ENCODE results near the gene MOB1A. TPM values are rescaled to one million over a fixed set of nuclear protein-coding genes. Genes with fewer than 3 reads are reported as not detected.
A peak's percentile ranks its signal among the peaks of the same experiment; 100 is the strongest.

MOB1A gene
- total and polyA plus RNA-seq, 2 of the 8 experiments (the other 6 are each of a cell fraction or from before 2014, with no cell fraction given) = 21.6 to 91.7 TPM

DNA sequence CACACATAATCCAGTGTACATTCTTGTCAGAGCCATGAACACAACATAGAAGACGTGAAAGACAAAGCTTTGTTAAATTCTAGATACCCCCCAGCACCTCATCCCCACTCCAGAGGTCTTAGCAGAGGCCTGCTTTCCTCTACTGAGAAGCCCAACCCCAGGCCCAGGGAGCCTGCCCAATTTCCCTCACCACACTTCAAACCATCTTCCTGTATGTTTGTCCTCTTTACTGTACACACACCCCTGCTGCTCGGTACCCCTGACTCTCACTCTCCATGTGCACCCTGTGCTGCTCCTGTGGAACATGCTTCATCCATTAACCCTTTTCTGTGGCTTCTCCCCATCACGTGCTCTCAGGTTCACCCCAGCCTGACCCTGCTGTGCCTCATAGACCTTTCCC is 68.1 kb downstream of the MOB1A start:
- Histone ChIP-seq H3K27ac (ENCODE audit: low read depth, low read length) (no peak overlapping the region), H3K56ac (replicated peaks; ENCODE audit: insufficient read length, low read depth, low read length) (no peak overlapping the region), H3K9ac (replicated peaks in 1 of 4; ENCODE audit: extremely low read depth in 1 of 4, low read depth in 3 of 4, low read length in 3 of 4) (no peak overlapping the region), H2AK5ac (ENCODE audit: low read depth, low read length) (0 out of 2 replicates have a peak overlapping the region, but pooled peaks have one; percentile 9), H3K9me3 (ENCODE audit: insufficient read depth in 2 of 2, low read depth in 1 of 2, low read length in 1 of 2) (no peaks in the 10 kb centered on the region), H3K23ac (ENCODE audit: insufficient read length) (no peak overlapping the region), H3K36me3 (ENCODE audit: control insufficient read depth in 2 of 4, insufficient read depth in 4 of 4, low read length in 3 of 4) (no peaks in the 10 kb centered on the region), H2BK120ac (replicated peaks; ENCODE audit: low read depth, low read length) (no peak overlapping the region), H2AFZ (ENCODE audit: low read length) (no peak overlapping the region), H2BK5ac (ENCODE audit: low read depth, low read length) (no peak overlapping the region), H3K27me3 (replicated peaks in 1 of 4; ENCODE audit: control insufficient read depth in 3 of 4, extremely low read depth in 1 of 4, insufficient read depth in 3 of 4, low read length in 3 of 4) (no peaks in the 10 kb centered on the region), H4K91ac (replicated peaks; ENCODE audit: insufficient read length, low read length) (no peak overlapping the region), H3K79me1 (ENCODE audit: low read depth, low read length) (no peaks in the 10 kb centered on the region), H3K14ac (ENCODE audit: insufficient read length) (no peak overlapping the region), H2BK20ac (ENCODE audit: low read length) (no peak overlapping the region), H2BK12ac (ENCODE audit: low read depth, low read length) (no peak overlapping the region), H3K4ac (replicated peaks; ENCODE audit: insufficient read length, low read depth, low read length) (no peak overlapping the region), H4K5ac (ENCODE audit: insufficient read length, low read depth, low read length) (no peak overlapping the region), H3K79me2 (ENCODE audit: control insufficient read depth in 1 of 2, insufficient read depth in 2 of 2, low read length in 2 of 2) (no peaks in the 10 kb centered on the region), H3K23me2 (ENCODE audit: low read depth, low read length) (no peaks in the 10 kb centered on the region), H4K20me1 (replicated peaks in 1 of 2; ENCODE audit: control insufficient read depth in 1 of 2, insufficient read depth in 2 of 2, low read length in 2 of 2) (no peaks in the 10 kb centered on the region), H3K18ac (ENCODE audit: extremely low read depth, low read length) (no peak overlapping the region), H2BK15ac (ENCODE audit: low read length) (no peak overlapping the region), H3K4me3 (ENCODE audit: extremely low read depth in 1 of 4, insufficient read depth in 2 of 4, low read depth in 3 of 4, low read length in 4 of 4) (no peak overlapping the region), H3K4me2 (ENCODE audit: insufficient read depth in 1 of 2, low read depth in 2 of 2, low read length in 2 of 2) (no peak overlapping the region), H3K4me1 (replicated peaks in 1 of 4; ENCODE audit: control insufficient read depth in 3 of 4, insufficient read depth in 4 of 4, low read length in 3 of 4) (peaks cover 4 to 13% (median 12%) of the 10 kb centered on the region in 4 experiments), H4K8ac (ENCODE audit: extremely low read depth, insufficient read depth, low read length) (no peak overlapping the region)
- FAIRE-seq = no peak
- no peak for DNase-seq (ENCODE audit: low read depth in 1 of 2, low spot score in 2 of 2)
- TF ChIP-seq, protein P1, sequence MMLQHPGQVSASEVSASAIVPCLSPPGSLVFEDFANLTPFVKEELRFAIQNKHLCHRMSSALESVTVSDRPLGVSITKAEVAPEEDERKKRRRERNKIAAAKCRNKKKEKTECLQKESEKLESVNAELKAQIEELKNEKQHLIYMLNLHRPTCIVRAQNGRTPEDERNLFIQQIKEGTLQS (IDR thresholded peaks at IDR 0.05; ENCODE audit: insufficient read depth, low read depth, low read length) = no peak
- TF ChIP-seq CBX8 (IDR thresholded peaks at IDR 0.05; ENCODE audit: borderline replicate concordance, low read depth, low read length) (no peak), GTF2F1 (IDR thresholded peaks at IDR 0.05; ENCODE audit: borderline replicate concordance, low read depth, low read length) (no peak), KDM1A (IDR thresholded peaks at IDR 0.05; ENCODE audit: borderline replicate concordance, low read length) (no peak), JUND (IDR thresholded peaks at IDR 0.05; ENCODE audit: low read length) (no peak), CTBP2 (IDR thresholded peaks at IDR 0.05; ENCODE audit: borderline replicate concordance, insufficient read depth, insufficient read length, low read length) (no peak), SP2 (IDR thresholded peaks at IDR 0.05; ENCODE audit: low read length) (no peak)
- TF ChIP-seq, protein P2, sequence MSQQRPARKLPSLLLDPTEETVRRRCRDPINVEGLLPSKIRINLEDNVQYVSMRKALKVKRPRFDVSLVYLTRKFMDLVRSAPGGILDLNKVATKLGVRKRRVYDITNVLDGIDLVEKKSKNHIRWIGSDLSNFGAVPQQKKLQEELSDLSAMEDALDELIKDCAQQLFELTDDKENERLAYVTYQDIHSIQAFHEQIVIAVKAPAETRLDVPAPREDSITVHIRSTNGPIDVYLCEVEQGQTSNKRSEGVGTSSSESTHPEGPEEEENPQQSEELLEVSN (IDR thresholded peaks at IDR 0.05) = no peak
- ChIA-PET POLR2A (ENCODE audit: partially characterized antibody) (interaction anchor here (0.8 to 2.1 kb wide), 4 partner anchors 10 to 38 kb away, joined by 3 to 7 read pairs (median 5); no protein-coding TSS in a partner anchor), CTCF (ENCODE audit: partially characterized antibody) (interaction anchor here (0.7 to 3.5 kb wide), 6 partner anchors 10 to 159 kb away, joined by 3 to 19 read pairs (median 4); no protein-coding TSS in a partner anchor)
- WGBS, 2 experiments (ENCODE audit: extremely low coverage in 1 of 2, insufficient coverage in 1 of 2, insufficient read length in 1 of 2, insufficient replicate concordance in 2 of 2, low coverage in 1 of 2, low lambda C conversion rate in 2 of 2, missing lambda C conversion rate in 1 of 2) = 93% methylated on average over 3 of the region's 3 CpGs; no CpG with 5 or more reads in 1 of the 2 experiments

Data from H1 (cell line).